Transverse colon (tissue), 4 donors: ENCODE measurements around the gene DDX55. TPM values are rescaled to one million over a fixed set of nuclear protein-coding genes. Genes with fewer than 3 reads are reported as not detected.

ENCODE experiments used
- DNase-seq: peaks from one replicate; pipeline ENCODE4 v3.0.0-alpha.2; 2019
- H3K27ac ChIP-seq, 4 donors: fragments of 200-600 bp; sonication (generic); 2 replicates each; pipeline ENCODE4 v1.5.1; 2016 to 2018; ENCODE audit warnings: inconsistent platforms in 4 of 4
- H3K27me3 ChIP-seq: fragments of 200-600 bp; sonication (generic); 2 replicates; pipeline ENCODE4 v1.5.1; 2017; ENCODE audit warnings: inconsistent platforms
- H3K36me3 ChIP-seq, 4 donors: fragments of 200-600 bp; sonication (generic); 2 replicates each; pipeline ENCODE4 v1.5.1; 2017 to 2019; ENCODE audit warnings: inconsistent platforms in 4 of 4
- H3K4me1 ChIP-seq, 4 donors: fragments of 200-600 bp; sonication (generic); 2 replicates each; pipeline ENCODE4 v1.5.1; 2017 to 2020; ENCODE audit warnings: inconsistent platforms in 4 of 4
- H3K4me3 ChIP-seq, 4 donors: fragments of 200-600 bp; sonication (generic); 1 replicate in 1 of 4; 2 replicates in 3 of 4; pipeline versions ENCODE4 v1.5.1 to v1.6.1; 2017 to 2019; ENCODE audit warnings: inconsistent platforms in 4 of 4
- H3K9me3 ChIP-seq, 2 donors: fragments of 200-600 bp; sonication (generic); 2 replicates each; pipeline ENCODE4 v1.5.1; 2017 to 2019; ENCODE audit warnings: inconsistent platforms in 2 of 2
- EP300 ChIP-seq: sonication (generic); formaldehyde crosslinking; IDR thresholded peaks from one replicate; pipeline ENCODE4 v1.6.1; 2017; ENCODE audit warnings: antibody characterized with exemption, low read depth
- POLR2A ChIP-seq: fragments of 450-650 bp; IDR thresholded peaks from one replicate; pipeline ENCODE4 v1.6.1; 2016; ENCODE audit warnings: antibody characterized with exemption, mild to moderate bottlenecking, moderate library complexity
- POLR2AphosphoS5 ChIP-seq, 3 donors: sonication (generic); formaldehyde crosslinking; IDR thresholded peaks; one replicate each; pipeline ENCODE4 v1.6.1; 2016; ENCODE audit warnings: antibody characterized with exemption in 3 of 3
- WGBS, 2 donors: methylation state at CpG; one replicate each; pipeline ENCODE4 v1.1.5; 2018; ENCODE audit warnings: low coverage in 1 of 2; 5-methylcytosine and 5-hydroxymethylcytosine counted together
- in situ Hi-C, 4 donors: fragments of 200-750 bp; cut with MboI; loops; one replicate each; pipeline versions ENCODE4 v1.15.0 to v1.15.1; 2017; ENCODE audit warnings: low sequenced_read_pairs in 3 of 4, low pct_ligation_motif_present in 1 of 4, low pct_unique_long_range_greater_than_20kb in 1 of 4
- intact Hi-C: fragments of 100-400 bp; cut with DNase I; formaldehyde crosslinking; loops from one replicate; pipeline ENCODE4 v1.15.1; 2023; ENCODE audit warnings: low total_unique reads
- total RNA-seq, 4 donors: library from RNA; depleted of rRNA; stranded (reverse); fragments of >200 nt; gene quantifications; one replicate each; pipeline ENCODE4 v1.1.0, GENCODE V29; 2016
- TF ChIP-seq, protein P1 (sequence below), 5 experiments: fragments of 200-600 bp in 3 of 5; fragments of 450-650 bp in 2 of 5; sonication (generic) in 3 of 5; IDR thresholded peaks; 1 replicate in 2 of 5; 2 replicates in 3 of 5; pipeline ENCODE4 v1.5.1; 2016 to 2017; ENCODE audit warnings: antibody characterized with exemption in 5 of 5, inconsistent platforms in 3 of 5, mild to moderate bottlenecking in 2 of 5, moderate library complexity in 1 of 5

The DDX55 gene
- total RNA-seq, 4 donors from 2014 or later, result 14.2 to 35.2 (median 25.1) TPM

- Histone ChIP-seq H3K36me3 (peaks cover 0 to 37% (median 12%) of the 10 kb centered on the region in 4 donors), H3K27me3 (no peaks in the 10 kb centered on the region), H3K4me3 (no peak overlapping the region), H3K4me1 (peaks cover 0 to 9% (median 6%) of the 10 kb centered on the region in 4 donors), H3K27ac (no peak overlapping the region), H3K9me3 (no peaks in the 10 kb centered on the region)
- TF ChIP-seq, protein P1, sequence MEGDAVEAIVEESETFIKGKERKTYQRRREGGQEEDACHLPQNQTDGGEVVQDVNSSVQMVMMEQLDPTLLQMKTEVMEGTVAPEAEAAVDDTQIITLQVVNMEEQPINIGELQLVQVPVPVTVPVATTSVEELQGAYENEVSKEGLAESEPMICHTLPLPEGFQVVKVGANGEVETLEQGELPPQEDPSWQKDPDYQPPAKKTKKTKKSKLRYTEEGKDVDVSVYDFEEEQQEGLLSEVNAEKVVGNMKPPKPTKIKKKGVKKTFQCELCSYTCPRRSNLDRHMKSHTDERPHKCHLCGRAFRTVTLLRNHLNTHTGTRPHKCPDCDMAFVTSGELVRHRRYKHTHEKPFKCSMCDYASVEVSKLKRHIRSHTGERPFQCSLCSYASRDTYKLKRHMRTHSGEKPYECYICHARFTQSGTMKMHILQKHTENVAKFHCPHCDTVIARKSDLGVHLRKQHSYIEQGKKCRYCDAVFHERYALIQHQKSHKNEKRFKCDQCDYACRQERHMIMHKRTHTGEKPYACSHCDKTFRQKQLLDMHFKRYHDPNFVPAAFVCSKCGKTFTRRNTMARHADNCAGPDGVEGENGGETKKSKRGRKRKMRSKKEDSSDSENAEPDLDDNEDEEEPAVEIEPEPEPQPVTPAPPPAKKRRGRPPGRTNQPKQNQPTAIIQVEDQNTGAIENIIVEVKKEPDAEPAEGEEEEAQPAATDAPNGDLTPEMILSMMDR (IDR thresholded peaks at IDR 0.05), result no peak
- TF ChIP-seq POLR2AphosphoS5 (IDR thresholded peaks at IDR 0.05) (no peak), EP300 (no peak), POLR2A (no peak)
- WGBS, 2 donors, result 79 to 90% methylated on average over 3 of the region's 3 CpGs
- in situ Hi-C loops, result no loop called here
- no peak for DNase-seq
- intact Hi-C loops, result no loop called here
Observed at GRCh38 chr12:123597100-123597499, 4.8 kb upstream of the DDX55 start.

- Histone ChIP-seq H3K36me3 (peaks cover 0 to 34% (median 11%) of the 10 kb centered on the region in 4 donors), H3K4me1 (peaks cover 0 to 16% (median 13%) of the 10 kb centered on the region in 4 donors), H3K27me3 (no peaks in the 10 kb centered on the region), H3K27ac (no peak overlapping the region), H3K9me3 (no peaks in the 10 kb centered on the region), H3K4me3 (no peak overlapping the region)
- no peak for DNase-seq
- in situ Hi-C loops (no loop called here), intact Hi-C loops (no loop called here)
- TF ChIP-seq POLR2AphosphoS5 (IDR thresholded peaks at IDR 0.05) (no peak), EP300 (no peak), POLR2A (no peak)
- TF ChIP-seq, protein P1 (IDR thresholded peaks at IDR 0.05), result no peak
- WGBS, 2 donors, result 52 to 74% methylated on average over 3 of the region's 3 CpGs
Observed at GRCh38 chr12:123598522-123598921, 3.4 kb upstream of the DDX55 start.

DNA sequence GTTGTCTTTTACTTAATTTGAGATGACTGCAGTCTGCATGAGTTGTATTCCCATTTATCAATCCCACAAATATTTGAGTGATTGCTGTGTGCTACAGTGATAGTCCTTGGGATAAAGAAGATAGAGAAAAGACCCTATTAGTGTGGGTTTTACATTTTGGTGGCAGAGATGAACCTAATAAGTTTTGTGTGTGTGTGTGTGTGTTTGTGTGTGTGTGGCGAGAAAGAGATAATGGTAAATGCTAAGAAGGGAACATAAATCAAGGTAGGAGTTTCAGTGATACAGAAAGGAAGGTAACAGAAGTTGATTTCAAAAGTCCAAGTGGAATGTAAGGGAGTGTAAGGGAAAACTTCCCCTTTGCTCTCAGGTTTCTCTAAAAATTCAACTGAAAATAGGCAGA, 2.6 kb upstream of the DDX55 start:
- in situ Hi-C loops, result no loop called here
- peaks cover 0 to 24% (median 13%) of the 10 kb centered on the region in 4 donors for H3K4me1 ChIP-seq
- 56 to 100% methylated on average over 1 of the region's 1 CpG for WGBS, 2 donors
- no peak overlapping the region for H3K27ac ChIP-seq
- TF ChIP-seq POLR2A (no peak), POLR2AphosphoS5 (IDR thresholded peaks at IDR 0.05) (no peak), EP300 (no peak)
- TF ChIP-seq, protein P1 (IDR thresholded peaks at IDR 0.05), result no peak
- no peak for DNase-seq
- intact Hi-C loops, result no loop called here
- no peaks in the 10 kb centered on the region for H3K9me3 ChIP-seq
- H3K4me3 ChIP-seq, result no peak overlapping the region
- no peaks in the 10 kb centered on the region for H3K27me3 ChIP-seq
- peaks cover 0 to 34% (median 11%) of the 10 kb centered on the region in 4 donors for H3K36me3 ChIP-seq

DNA sequence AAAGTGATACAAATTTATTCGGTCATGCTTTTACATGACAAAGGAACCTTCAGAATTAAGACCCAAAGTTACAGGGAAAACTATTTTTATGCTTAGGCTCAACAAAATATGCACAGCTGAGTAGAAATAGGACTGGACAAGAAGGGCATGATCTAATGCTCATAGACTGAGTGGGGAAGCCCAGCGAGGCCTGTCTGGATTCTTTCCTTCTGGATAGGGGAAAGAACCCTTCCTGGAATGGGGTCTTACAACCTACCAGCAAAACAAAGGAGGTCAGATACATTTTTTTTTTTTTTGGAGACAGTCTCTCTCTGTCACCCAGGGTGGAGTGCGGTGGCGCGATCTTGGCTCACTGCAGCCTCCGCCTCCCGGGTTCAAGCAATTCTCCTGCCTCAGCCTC, 2.2 kb upstream of the DDX55 start:
- Histone ChIP-seq H3K4me3 (no peak overlapping the region), H3K9me3 (no peaks in the 10 kb centered on the region), H3K27me3 (no peaks in the 10 kb centered on the region), H3K4me1 (peaks cover 0 to 24% (median 13%) of the 10 kb centered on the region in 4 donors), H3K27ac (no peak overlapping the region), H3K36me3 (peaks cover 0 to 30% (median 11%) of the 10 kb centered on the region in 4 donors)
- DNase-seq, result no peak
- in situ Hi-C loops, result no loop called here
- TF ChIP-seq POLR2AphosphoS5 (IDR thresholded peaks at IDR 0.05), result no peak
- TF ChIP-seq, protein P1 (IDR thresholded peaks at IDR 0.05), result no peak
- no peak for TF ChIP-seq POLR2A
- no peak for TF ChIP-seq EP300
- whole genome bisulfite sequencing, 2 donors, result 89 to 96% methylated on average over 3 to 7 of the region's 7 CpGs
- intact Hi-C loops, result no loop called here
